Frontal cortex (tissue), 4 donors: ENCODE data around the gene OPA1. TPM values are rescaled to one million over a fixed set of nuclear protein-coding genes. Genes with fewer than 3 reads are reported as not detected.

Experiments
- DNase-seq, 2 donors: peaks; one replicate each; pipeline ENCODE4 v3.0.0; 2012; ENCODE audit warnings: low spot score in 2 of 2
- FAIRE-seq: peaks from 2 replicates; lab custom pipeline; 2012; peaks lifted over from hg19 to GRCh38; lab: Jason Lieb, UNC
- total RNA-seq: library from RNA; depleted of rRNA; stranded (reverse); fragments of >200 nt; gene quantifications from one replicate; pipeline ENCODE4 v1.2.3, GENCODE V29; 2014
- donor health status: control.
- donor health status: control.
- donor health status: control.

Gene OPA1
- total RNA-seq: 136 TPM

- DNase-seq (peak; percentile 86 to 89), FAIRE-seq (no peak)
Measured at GRCh38 chr3:193592841-193593667, at the start of gene OPA1. TSS of gene OPA1 (plus strand) at chr3:193593208. CDS start at chr3:193593378, 170 bp downstream.

GRCh38 chr3:193544289-193544688, 48.7 kb upstream of the OPA1 start:
- no peak for FAIRE-seq

GRCh38 chr3:193545304-193545703, 47.7 kb upstream of the OPA1 start:
- DNase-seq: no peak
- FAIRE-seq: no peak

More at GRCh38 chr3:193544289-193544688, 48.7 kb upstream of the OPA1 start:
- no peak for DNase-seq

- FAIRE-seq (no peak), DNase-seq (no peak)
Measured at GRCh38 chr3:193546129-193546528, 46.9 kb upstream of the OPA1 start.

- no peak for FAIRE-seq
Measured at GRCh38 chr3:193548406-193548805, 44.6 kb upstream of the OPA1 start.

GRCh38 chr3:193552923-193553322, 40.1 kb upstream of the OPA1 start:
- DNase-seq: no peak
- FAIRE-seq: no peak

More at GRCh38 chr3:193548406-193548805, 44.6 kb upstream of the OPA1 start:
- peak in 1 of 2 donors; percentile 24 for DNase-seq

- FAIRE-seq (no peak), DNase-seq (no peak)
Measured at GRCh38 chr3:193553586-193553985, 39.4 kb upstream of the OPA1 start.

- DNase-seq (no peak), FAIRE-seq (no peak)
Measured at GRCh38 chr3:193554811-193555210, 38.2 kb upstream of the OPA1 start, which contains the start of gene ATP13A4. TSS of gene ATP13A4 (minus strand) at chr3:193554895. CDS start at chr3:193554799, 96 bp downstream.

GRCh38 chr3:193556841-193557240, 36.2 kb upstream of the OPA1 start:
- no peak for DNase-seq
- no peak for FAIRE-seq

GRCh38 chr3:193559100-193559499, 33.9 kb upstream of the OPA1 start:
- DNase-seq: no peak
- FAIRE-seq: no peak

GRCh38 chr3:193560091-193560490, 32.9 kb upstream of the OPA1 start:
- FAIRE-seq (no peak), DNase-seq (no peak)

- FAIRE-seq: no peak
- no peak for DNase-seq
Measured at GRCh38 chr3:193560870-193561269, 32.1 kb upstream of the OPA1 start.

- DNase-seq: no peak
- FAIRE-seq: no peak
Measured at GRCh38 chr3:193563426-193563825, 29.6 kb upstream of the OPA1 start.

- no peak for FAIRE-seq
- DNase-seq: no peak
Measured at GRCh38 chr3:193564012-193564411, 29.0 kb upstream of the OPA1 start.

GRCh38 chr3:193569119-193569518, 23.9 kb upstream of the OPA1 start:
- no peak for FAIRE-seq

GRCh38 chr3:193572426-193572908, 20.5 kb upstream of the OPA1 start:
- FAIRE-seq: peak; percentile 87
- DNase-seq: peak; percentile 20 to 47

More at GRCh38 chr3:193569119-193569518, 23.9 kb upstream of the OPA1 start:
- no peak for DNase-seq

GRCh38 chr3:193573403-193574191, 19.4 kb upstream of the OPA1 start:
- DNase-seq: no peak
- FAIRE-seq: no peak

- no peak for DNase-seq
Measured at GRCh38 chr3:193574488-193575070, 18.4 kb upstream of the OPA1 start.

GRCh38 chr3:193585530-193585929, 7.5 kb upstream of the OPA1 start:
- DNase-seq (no peak), FAIRE-seq (no peak)

More at GRCh38 chr3:193574488-193575070, 18.4 kb upstream of the OPA1 start:
- no peak for FAIRE-seq

- no peak for FAIRE-seq
Measured at GRCh38 chr3:193586526-193586925, 6.5 kb upstream of the OPA1 start.

More at GRCh38 chr3:193586526-193586925, 6.5 kb upstream of the OPA1 start:
- no peak for DNase-seq
